Nephron (organoid): ENCODE data around the gene UGP2.
"Not testable (repeated sequence)": the region's sequence is repeated elsewhere in the genome, so short reads cannot be mapped to it uniquely, and the experiment has no call there.

Experiments used
- H3K27ac Mint-ChIP-seq, 3 experiments: 2 replicates each; pipeline ENCODE4 v1.8.0; 2020; ENCODE audit warnings: mixed read lengths in 3 of 3, mild to moderate bottlenecking in 2 of 3, moderate library complexity in 1 of 3
- H3K27me3 Mint-ChIP-seq: 2 replicates; pipeline ENCODE4 v1.8.0; 2021; ENCODE audit warnings: low read depth, mild to moderate bottlenecking, moderate library complexity, mixed read lengths
- H3K36me3 Mint-ChIP-seq: 2 replicates; pipeline ENCODE4 v1.8.0; 2020; ENCODE audit warnings: low read depth, mixed read lengths
- H3K4me1 Mint-ChIP-seq: 2 replicates; pipeline ENCODE4 v1.8.0; 2020; ENCODE audit warnings: mixed read lengths
- H3K4me3 Mint-ChIP-seq, 3 experiments: 2 replicates each; pipeline ENCODE4 v1.8.0; 2020; ENCODE audit warnings: mild to moderate bottlenecking in 3 of 3, mixed read lengths in 3 of 3, moderate library complexity in 2 of 3
- H3K9me3 Mint-ChIP-seq: 2 replicates; pipeline ENCODE4 v1.8.0; 2020; ENCODE audit warnings: mixed read lengths
- CTCF ChIP-seq, 3 experiments: fragments of 200-600 bp; sonication (generic); IDR thresholded peaks; one replicate each; pipeline ENCODE4 v1.5.0; 2021; ENCODE audit warnings: antibody characterized with exemption in 3 of 3; ENCODE audit not compliant: unreplicated experiment in 3 of 3

Gene UGP2

GRCh38 chr2:63843093-63843492 is 1.4 kb downstream of the UGP2 start:
- Mint-ChIP-seq H3K4me1 (peaks cover 60% of the 10 kb centered on the region), H3K36me3 (peaks cover 9% of the 10 kb centered on the region), H3K27me3 (no peaks in the 10 kb centered on the region), H3K9me3 (no peaks in the 10 kb centered on the region), H3K4me3 (peak overlapping the region; percentile 93 to 96 (median 95)), H3K27ac (peak overlapping the region; percentile 97 to 99 (median 98))
- no peak for TF ChIP-seq CTCF (IDR thresholded peaks at IDR 0.05; ENCODE audit: unreplicated experiment in 3 of 3)

GRCh38 chr2:63843791-63844190 is 2.1 kb downstream of the UGP2 start:
- peak overlapping the region in 2 of 3 experiments; percentile 67 to 68 for H3K27ac Mint-ChIP-seq
- H3K27me3 Mint-ChIP-seq = no peaks in the 10 kb centered on the region
- peaks cover 60% of the 10 kb centered on the region for H3K4me1 Mint-ChIP-seq
- peaks cover 9% of the 10 kb centered on the region for H3K36me3 Mint-ChIP-seq
- peak overlapping the region; percentile 75 to 95 (median 89) for H3K4me3 Mint-ChIP-seq
- TF ChIP-seq CTCF (IDR thresholded peaks at IDR 0.05; ENCODE audit: unreplicated experiment in 3 of 3) = no peak
- no peaks in the 10 kb centered on the region for H3K9me3 Mint-ChIP-seq

- no peaks in the 10 kb centered on the region for H3K27me3 Mint-ChIP-seq
- H3K9me3 Mint-ChIP-seq = no peaks in the 10 kb centered on the region
- H3K27ac Mint-ChIP-seq = peak overlapping the region in 2 of 3 experiments; percentile 55 to 67
- H3K4me3 Mint-ChIP-seq = peak overlapping the region; percentile 75 to 95 (median 89)
- no peak for TF ChIP-seq CTCF (IDR thresholded peaks at IDR 0.05; ENCODE audit: unreplicated experiment in 3 of 3)
- H3K36me3 Mint-ChIP-seq = peaks cover 9% of the 10 kb centered on the region
- peaks cover 68% of the 10 kb centered on the region for H3K4me1 Mint-ChIP-seq
Observed at GRCh38 chr2:63844616-63845015, 2.9 kb downstream of the UGP2 start.

DNA sequence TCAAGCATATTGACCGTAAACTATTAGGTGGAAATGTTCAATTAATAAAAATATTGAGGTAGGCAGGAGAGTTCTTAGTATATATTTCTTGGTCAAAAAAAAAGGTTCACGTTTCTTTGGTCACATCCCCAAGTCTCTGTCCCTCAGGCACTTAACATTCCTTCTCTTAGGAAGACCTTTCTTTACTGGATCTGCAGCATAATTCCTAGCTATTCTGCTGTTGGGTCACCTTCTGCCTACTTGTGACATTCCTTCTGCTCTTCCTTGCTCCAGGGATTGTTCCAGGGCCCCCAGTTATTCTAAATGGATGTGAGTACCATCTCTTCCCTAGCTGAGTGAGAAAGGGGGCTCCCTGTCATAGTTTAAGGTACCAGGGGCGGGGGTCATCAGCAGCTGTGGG is 4.2 kb downstream of the UGP2 start:
- H3K4me1 Mint-ChIP-seq = peaks cover 65% of the 10 kb centered on the region
- H3K36me3 Mint-ChIP-seq = peaks cover 9% of the 10 kb centered on the region
- H3K4me3 Mint-ChIP-seq = peak overlapping the region; percentile 9 to 71 (median 17)
- no peak for TF ChIP-seq CTCF (IDR thresholded peaks at IDR 0.05; ENCODE audit: unreplicated experiment in 3 of 3)
- H3K9me3 Mint-ChIP-seq = no peaks in the 10 kb centered on the region
- no peaks in the 10 kb centered on the region for H3K27me3 Mint-ChIP-seq
- H3K27ac Mint-ChIP-seq = peak overlapping the region; percentile 39 to 56 (median 50)

GRCh38 chr2:63846487-63846886 is 4.8 kb downstream of the UGP2 start:
- Mint-ChIP-seq H3K27ac (peak overlapping the region in 2 of 3 experiments; percentile 56 to 73), H3K27me3 (no peaks in the 10 kb centered on the region), H3K4me1 (peaks cover 71% of the 10 kb centered on the region), H3K36me3 (peaks cover 9% of the 10 kb centered on the region), H3K4me3 (peak overlapping the region in 2 of 3 experiments; percentile 17 to 50), H3K9me3 (no peaks in the 10 kb centered on the region)
- no peak for TF ChIP-seq CTCF (IDR thresholded peaks at IDR 0.05; ENCODE audit: unreplicated experiment in 3 of 3)

- not testable (repeated sequence) for H3K36me3 Mint-ChIP-seq, H3K27me3 Mint-ChIP-seq, H3K4me3 Mint-ChIP-seq, H3K9me3 Mint-ChIP-seq
- Mint-ChIP-seq H3K27ac (peak overlapping the region in 2 of 3 experiments; percentile 34 to 79), H3K4me1 (peaks cover 68% of the 10 kb centered on the region)
Observed at GRCh38 chr2:63847571-63847970, 5.9 kb downstream of the UGP2 start.
